HepG2 (cell line): ENCODE measurements around the gene USP5. TPM values are rescaled to one million over a fixed set of nuclear protein-coding genes. Genes with fewer than 3 reads are reported as not detected.

Experiments used
- BRCA1 ChIP-seq: sonication (generic); formaldehyde crosslinking; IDR thresholded peaks from 2 replicates; pipeline ENCODE4 v1.4.0; 2020; ENCODE audit warnings: missing genetic modification reagents
- CCDC6 ChIP-seq: sonication (generic); formaldehyde crosslinking; IDR thresholded peaks from 2 replicates; pipeline ENCODE4 v1.8.1; 2022; ENCODE audit warnings: mild to moderate bottlenecking, missing genetic modification reagents, moderate library complexity
- DNMT1 ChIP-seq: sonication (generic); formaldehyde crosslinking; IDR thresholded peaks from 2 replicates; pipeline ENCODE4 v1.5.1; 2020; ENCODE audit warnings: mild to moderate bottlenecking, missing genetic modification reagents
- FOXK2 ChIP-seq: fragments of 450-650 bp; IDR thresholded peaks from 2 replicates; pipeline ENCODE4 v1.6.1; 2016
- FOXP1 ChIP-seq, 2 experiments: fragments of 450-650 bp in 1 of 2; IDR thresholded peaks; 2 replicates each; pipeline ENCODE4 v1.6.1; 2017 to 2018; ENCODE audit warnings: antibody characterized with exemption in 1 of 2
- HHEX ChIP-seq: IDR thresholded peaks from 2 replicates; pipeline ENCODE4 v1.6.1; 2016; ENCODE audit warnings: control low read depth
- HMG20A ChIP-seq: IDR thresholded peaks from 2 replicates; pipeline ENCODE4 v1.6.1; 2016; ENCODE audit warnings: borderline replicate concordance
- JARID2 ChIP-seq: sonication (generic); formaldehyde crosslinking; IDR thresholded peaks from 2 replicates; pipeline ENCODE4 v1.8.1; 2023; ENCODE audit warnings: missing genetic modification reagents, inconsistent platforms; ENCODE audit not compliant: insufficient replicate concordance
- KMT2A ChIP-seq: sonication (generic); formaldehyde crosslinking; IDR thresholded peaks from 2 replicates; pipeline ENCODE4 v1.4.0; 2020; ENCODE audit warnings: missing genetic modification reagents
- NCOA5 ChIP-seq: sonication (generic); formaldehyde crosslinking; IDR thresholded peaks from 2 replicates; pipeline ENCODE4 v1.4.0; 2020; ENCODE audit warnings: missing genetic modification reagents
- NPAS2 ChIP-seq: sonication (generic); formaldehyde crosslinking; IDR thresholded peaks from 2 replicates; pipeline ENCODE4 v1.8.0; 2022; ENCODE audit warnings: mild to moderate bottlenecking, missing genetic modification reagents, borderline replicate concordance
- PBX2 ChIP-seq: IDR thresholded peaks from 2 replicates; pipeline ENCODE4 v1.6.1; 2016; ENCODE audit warnings: control low read depth
- PHF5A ChIP-seq: IDR thresholded peaks from one replicate; pipeline ENCODE4 v1.6.1; 2018; ENCODE audit warnings: low read depth, missing genetic modification reagents; ENCODE audit not compliant: unreplicated experiment
- RBM39 ChIP-seq: fragments of 200-400 bp; formaldehyde crosslinking; IDR thresholded peaks from one replicate; pipeline ENCODE4 v1.6.1; 2018; ENCODE audit warnings: antibody characterized with exemption, mild to moderate bottlenecking, low read depth, low read length; ENCODE audit not compliant: poor library complexity, severe bottlenecking
- ZHX1 ChIP-seq: sonication (generic); formaldehyde crosslinking; IDR thresholded peaks from 2 replicates; pipeline ENCODE4 v1.8.1; 2022; ENCODE audit warnings: low read depth, mild to moderate bottlenecking, missing genetic modification reagents
- ZNF282 ChIP-seq: fragments of 450-650 bp; IDR thresholded peaks from 2 replicates; pipeline ENCODE4 v1.6.1; 2018; ENCODE audit not compliant: partially characterized antibody
- ZNF296 ChIP-seq: sonication (generic); formaldehyde crosslinking; conservative IDR thresholded peaks from 2 replicates; pipeline ENCODE4 v1.5.0; 2020; ENCODE audit warnings: mild to moderate bottlenecking, missing genetic modification reagents
- ZNF317 ChIP-seq: sonication (generic); formaldehyde crosslinking; IDR thresholded peaks from 2 replicates; pipeline ENCODE4 v1.5.0; 2020; ENCODE audit warnings: mild to moderate bottlenecking, missing genetic modification reagents
- ZNF577 ChIP-seq: sonication (generic); formaldehyde crosslinking; IDR thresholded peaks from 2 replicates; pipeline ENCODE4 v1.4.0; 2020; ENCODE audit warnings: mild to moderate bottlenecking, low read depth, missing genetic modification reagents, borderline replicate concordance
- polyA plus RNA-seq, 8 experiments: library from polyadenylated mRNA; depleted of rRNA in 3 of 8; stranded (reverse) in 7 of 8; unstranded in 1 of 8; fragments of >200 nt; fragmentation: Illumina TruSeq in 4 of 8; extraction: Trizol in 4 of 8; gene quantifications; 2 replicates each; pipeline versions ENCODE4 v1.2.1 to v1.2.3, GENCODE V29; 2011 to 2016; ENCODE audit warnings: low read depth in 4 of 8, missing spikeins in 1 of 8, mixed read lengths in 1 of 8; ENCODE audit not compliant: insufficient read depth in 1 of 8
- total RNA-seq, 5 experiments: library from RNA; depleted of rRNA; stranded (reverse); fragments of >200 nt; fragmentation: Illumina TruSeq; extraction: Trizol; gene quantifications; 2 replicates each; pipeline ENCODE4 v1.2.3, GENCODE V29; 2016; ENCODE audit warnings: low read depth in 1 of 5
- TF ChIP-seq, protein P1 (sequence below): sonication (generic); formaldehyde crosslinking; conservative IDR thresholded peaks from 2 replicates; pipeline ENCODE4 v1.8.0; 2022; ENCODE audit warnings: missing genetic modification reagents
- TF ChIP-seq, protein P2 (sequence below): sonication (generic); formaldehyde crosslinking; IDR thresholded peaks from 2 replicates; pipeline ENCODE4 v1.5.1; 2020; ENCODE audit warnings: mild to moderate bottlenecking, missing genetic modification reagents

Gene USP5
- total and polyA plus RNA-seq, 2 of the 13 experiments (the other 11 are each of a cell fraction or from before 2014, with no cell fraction given), result 39.6 to 56.0 TPM

DNA sequence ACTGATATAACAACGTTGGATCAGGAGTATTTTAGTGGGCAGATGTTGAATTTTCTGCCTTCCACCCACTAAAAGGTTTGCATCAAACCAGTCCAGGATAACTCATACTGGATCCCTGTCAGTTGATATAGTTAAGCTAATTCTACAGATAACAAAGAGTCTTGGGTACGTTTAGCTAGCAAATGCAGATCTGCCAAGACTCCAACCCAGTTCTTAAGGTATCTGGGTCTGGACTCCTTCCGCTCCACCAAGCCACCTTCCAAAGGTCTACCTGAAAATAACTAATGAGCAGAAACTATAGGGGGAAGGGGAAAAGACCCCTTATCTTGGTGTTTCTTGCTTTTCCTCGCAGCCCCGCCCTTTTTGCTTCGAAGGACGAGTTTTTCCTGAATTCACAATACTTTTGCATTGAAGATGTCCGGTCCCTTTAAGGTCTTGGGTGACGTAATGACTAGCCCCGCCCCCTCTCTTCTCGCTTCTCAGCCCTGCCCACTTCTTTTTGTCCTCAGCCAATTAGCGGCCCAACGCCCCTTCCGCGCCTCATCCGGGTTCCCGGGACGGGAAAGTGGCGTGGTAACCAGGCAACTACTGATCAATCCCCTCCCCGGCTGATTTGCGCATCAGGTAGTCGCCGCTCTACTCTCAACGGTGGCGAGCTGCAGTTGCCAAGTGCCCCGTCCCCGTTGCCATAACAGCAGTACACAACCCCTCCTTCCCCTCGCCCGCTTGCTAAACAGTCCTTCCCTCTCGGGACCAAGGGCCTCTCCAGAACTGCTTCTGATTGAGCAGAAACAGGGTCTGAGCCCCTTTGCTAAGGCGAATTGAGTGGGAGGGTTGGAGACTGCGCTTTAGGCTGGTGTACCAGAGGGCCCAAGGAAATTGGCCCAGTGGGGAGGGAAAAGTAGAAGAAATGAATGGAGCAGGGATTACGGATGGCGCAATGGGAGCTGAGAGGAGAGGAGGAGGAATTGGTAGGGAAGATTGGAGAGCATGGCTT, 52.6 kb downstream of the USP5 start, which contains the start of gene LRRC23 (continued):
- TF ChIP-seq, protein P1, sequence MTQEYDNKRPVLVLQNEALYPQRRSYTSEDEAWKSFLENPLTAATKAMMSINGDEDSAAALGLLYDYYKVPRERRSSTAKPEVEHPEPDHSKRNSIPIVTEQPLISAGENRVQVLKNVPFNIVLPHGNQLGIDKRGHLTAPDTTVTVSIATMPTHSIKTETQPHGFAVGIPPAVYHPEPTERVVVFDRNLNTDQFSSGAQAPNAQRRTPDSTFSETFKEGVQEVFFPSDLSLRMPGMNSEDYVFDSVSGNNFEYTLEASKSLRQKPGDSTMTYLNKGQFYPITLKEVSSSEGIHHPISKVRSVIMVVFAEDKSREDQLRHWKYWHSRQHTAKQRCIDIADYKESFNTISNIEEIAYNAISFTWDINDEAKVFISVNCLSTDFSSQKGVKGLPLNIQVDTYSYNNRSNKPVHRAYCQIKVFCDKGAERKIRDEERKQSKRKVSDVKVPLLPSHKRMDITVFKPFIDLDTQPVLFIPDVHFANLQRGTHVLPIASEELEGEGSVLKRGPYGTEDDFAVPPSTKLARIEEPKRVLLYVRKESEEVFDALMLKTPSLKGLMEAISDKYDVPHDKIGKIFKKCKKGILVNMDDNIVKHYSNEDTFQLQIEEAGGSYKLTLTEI (CRISPR knock-in tag), result no peak
- TF ChIP-seq RBM39 (no peak), KMT2A (CRISPR knock-in tag) (no peak), HHEX (CRISPR knock-in tag) (no peak), CCDC6 (CRISPR knock-in tag) (0 out of 2 replicates have a peak, but pooled peaks have one; percentile 20), PBX2 (CRISPR knock-in tag) (no peak), ZHX1 (CRISPR knock-in tag) (no peak), FOXP1 (IDR thresholded peaks at IDR 0.05) (no peak), FOXP1 (CRISPR knock-in tag; IDR thresholded peaks at IDR 0.05) (no peak), BRCA1 (CRISPR knock-in tag) (no peak), ZNF296 (no peak), ZNF317 (no peak), ZNF577 (no peak), FOXK2 (no peak), HMG20A (no peak), DNMT1 (CRISPR knock-in tag) (no peak), JARID2 (no peak), PHF5A (CRISPR knock-in tag) (no peak), NCOA5 (CRISPR knock-in tag) (no peak), ZNF282 (no peak), NPAS2 (CRISPR knock-in tag) (no peak)
- TF ChIP-seq, protein P2, sequence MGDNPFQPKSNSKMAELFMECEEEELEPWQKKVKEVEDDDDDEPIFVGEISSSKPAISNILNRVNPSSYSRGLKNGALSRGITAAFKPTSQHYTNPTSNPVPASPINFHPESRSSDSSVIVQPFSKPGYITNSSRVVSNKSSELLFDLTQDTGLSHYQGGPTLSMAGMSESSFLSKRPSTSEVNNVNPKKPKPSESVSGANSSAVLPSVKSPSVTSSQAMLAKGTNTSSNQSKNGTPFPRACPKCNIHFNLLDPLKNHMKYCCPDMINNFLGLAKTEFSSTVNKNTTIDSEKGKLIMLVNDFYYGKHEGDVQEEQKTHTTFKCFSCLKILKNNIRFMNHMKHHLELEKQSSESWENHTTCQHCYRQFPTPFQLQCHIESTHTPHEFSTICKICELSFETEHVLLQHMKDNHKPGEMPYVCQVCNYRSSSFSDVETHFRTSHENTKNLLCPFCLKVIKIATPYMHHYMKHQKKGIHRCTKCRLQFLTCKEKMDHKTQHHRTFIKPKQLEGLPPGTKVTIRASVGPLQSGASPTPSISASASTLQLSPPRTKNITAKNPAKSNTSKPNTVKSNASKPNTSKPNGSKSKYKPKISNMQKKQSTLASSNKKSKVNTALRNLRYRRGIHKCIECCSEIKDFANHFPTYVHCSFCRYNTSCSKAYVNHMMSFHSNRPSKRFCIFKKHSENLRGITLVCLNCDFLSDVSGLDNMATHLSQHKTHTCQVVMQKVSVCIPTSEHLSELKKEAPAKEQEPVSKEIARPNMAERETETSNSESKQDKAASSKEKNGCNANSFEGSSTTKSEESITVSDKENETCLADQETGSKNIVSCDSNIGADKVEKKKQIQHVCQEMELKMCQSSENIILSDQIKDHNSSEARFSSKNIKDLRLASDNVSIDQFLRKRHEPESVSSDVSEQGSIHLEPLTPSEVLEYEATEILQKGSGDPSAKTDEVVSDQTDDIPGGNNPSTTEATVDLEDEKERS (CRISPR knock-in tag), result no peak
